ENCODE measurements around the gene AOAH.
A peak's percentile ranks its signal among the peaks of the same experiment; 100 is the strongest.

The AOAH gene

GRCh38 chr7:36547416-36547815 lies 176.9 kb downstream of the AOAH start:
- no peak for DNase-seq (ENCODE audit: low spot score)

GRCh38 chr7:36546331-36546730 lies 178.0 kb downstream of the AOAH start:
- no peak for DNase-seq (ENCODE audit: low spot score)

- no peak for DNase-seq (ENCODE audit: low spot score)
Observed at GRCh38 chr7:36545291-36545690, 179.0 kb downstream of the AOAH start.

- no peak for DNase-seq (ENCODE audit: low spot score)
Observed at GRCh38 chr7:36538126-36538525, 186.2 kb downstream of the AOAH start.

GRCh38 chr7:36535866-36536664 lies 188.2 kb downstream of the AOAH start:
- DNase-seq (ENCODE audit: low spot score), result no peak

- DNase-seq (ENCODE audit: low spot score), result no peak
Observed at GRCh38 chr7:36533717-36534116, 190.6 kb downstream of the AOAH start.

GRCh38 chr7:36532981-36533499 lies 191.3 kb downstream of the AOAH start:
- no peak for DNase-seq (ENCODE audit: low spot score)

- no peak for DNase-seq (ENCODE audit: low spot score)
Observed at GRCh38 chr7:36531951-36532350, 192.3 kb downstream of the AOAH start.

- DNase-seq (ENCODE audit: low spot score), result no peak
Observed at GRCh38 chr7:36530456-36530855, 193.8 kb downstream of the AOAH start.

- DNase-seq (ENCODE audit: low spot score), result peak; percentile 74
Observed at GRCh38 chr7:36527549-36527913, 196.8 kb downstream of the AOAH start.

GRCh38 chr7:36526863-36527548 lies 197.3 kb downstream of the AOAH start:
- peak; percentile 91 for DNase-seq (ENCODE audit: low spot score)

- no peak for DNase-seq (ENCODE audit: low spot score)
Observed at GRCh38 chr7:36523371-36524101, 200.8 kb downstream of the AOAH start.

GRCh38 chr7:36522453-36523007 lies 201.8 kb downstream of the AOAH start:
- DNase-seq (ENCODE audit: low spot score), result no peak

GRCh38 chr7:36521911-36522310 lies 202.4 kb downstream of the AOAH start:
- no peak for DNase-seq (ENCODE audit: low spot score)

- no peak for DNase-seq (ENCODE audit: low spot score)
Observed at GRCh38 chr7:36521133-36521532, 203.2 kb downstream of the AOAH start.

GRCh38 chr7:36515847-36516246 lies 208.4 kb downstream of the AOAH start:
- DNase-seq (ENCODE audit: low spot score), result no peak

- no peak for DNase-seq (ENCODE audit: low spot score)
Observed at GRCh38 chr7:36514289-36515243, 209.7 kb downstream of the AOAH start.

GRCh38 chr7:36513393-36513792 lies 210.9 kb downstream of the AOAH start:
- DNase-seq (ENCODE audit: low spot score), result no peak

- no peak for DNase-seq (ENCODE audit: low spot score)
Observed at GRCh38 chr7:36512616-36513015, 211.7 kb downstream of the AOAH start.

- DNase-seq (ENCODE audit: low spot score), result no peak
Observed at GRCh38 chr7:36509962-36510361, 214.3 kb downstream of the AOAH start.
